WERI-Rb-1 (cell line): ENCODE results near the gene SLC39A7.
A peak's percentile ranks its signal among the peaks of the same experiment; 100 is the strongest.

Experiments used
- DNase-seq: peaks from one replicate; pipeline ENCODE4 v3.0.0-alpha.2; 2020
- H3K27ac ChIP-seq: fragments of 250-450 bp; sonication (Bioruptor Pico); 2 replicates; pipeline ENCODE4 v1.5.1; 2020; ENCODE audit warnings: mild to moderate bottlenecking, moderate library complexity
- H3K27me3 ChIP-seq: fragments of 250-450 bp; sonication (Bioruptor Pico); 2 replicates; pipeline ENCODE4 v1.5.1; 2021; ENCODE audit warnings: mild to moderate bottlenecking, low read depth, moderate library complexity; ENCODE audit not compliant: insufficient read depth, severe bottlenecking
- H3K36me3 ChIP-seq: fragments of 250-450 bp; sonication (Bioruptor Pico); 2 replicates; pipeline ENCODE4 v1.5.1; 2020; ENCODE audit warnings: mild to moderate bottlenecking, moderate library complexity
- H3K4me3 ChIP-seq: 2 replicates; pipeline ENCODE4 v1.5.1; 2011; ENCODE audit warnings: low read depth, mild to moderate bottlenecking, control low read depth, low read length
- H3K9me3 ChIP-seq: fragments of 250-450 bp; sonication (Bioruptor Pico); 2 replicates; pipeline ENCODE4 v1.5.1; 2021; ENCODE audit warnings: mild to moderate bottlenecking, moderate library complexity; ENCODE audit not compliant: severe bottlenecking
- CTCF ChIP-seq: IDR thresholded peaks from 2 replicates; pipeline ENCODE4 v1.5.1; 2011; ENCODE audit warnings: low read depth, mild to moderate bottlenecking, control low read depth, inconsistent platforms, low read length

The SLC39A7 gene

GRCh38 chr6:33200219-33201146 is at the start of gene SLC39A7, which contains the start of gene RXRB:
SLC39A7 (plus strand) TSS chr6:33200867; CDS start chr6:33201246, 379 bp downstream.
RXRB (minus strand) TSS chr6:33200665; CDS start chr6:33200476, 189 bp downstream.
- peak within 1 kb of the TSS; percentile 82 for H3K4me3 ChIP-seq
- no peaks in the 10 kb centered on the region for H3K27me3 ChIP-seq
- H3K9me3 ChIP-seq: no peaks in the 10 kb centered on the region
- peak; percentile 100 for DNase-seq
- H3K27ac ChIP-seq: peak within 1 kb of the TSS; percentile 99
- no peak for TF ChIP-seq CTCF
- H3K36me3 ChIP-seq: peaks cover 64% of the 10 kb centered on the region

GRCh38 chr6:33151050-33151449 is 49.6 kb upstream of the SLC39A7 start:
- H3K4me3 ChIP-seq: no peak overlapping the region
- TF ChIP-seq CTCF: no peak
- DNase-seq: no peak
- no peaks in the 10 kb centered on the region for H3K36me3 ChIP-seq
- H3K27me3 ChIP-seq: no peaks in the 10 kb centered on the region
- no peak overlapping the region for H3K27ac ChIP-seq
- H3K9me3 ChIP-seq: peaks cover 20% of the 10 kb centered on the region

GRCh38 chr6:33154349-33154748 is 46.3 kb upstream of the SLC39A7 start:
- Histone ChIP-seq H3K36me3 (no peaks in the 10 kb centered on the region), H3K27me3 (no peaks in the 10 kb centered on the region), H3K4me3 (no peak overlapping the region), H3K9me3 (peaks cover 20% of the 10 kb centered on the region), H3K27ac (no peak overlapping the region)
- TF ChIP-seq CTCF: no peak
- DNase-seq: no peak

- no peak for TF ChIP-seq CTCF
- Histone ChIP-seq H3K36me3 (no peaks in the 10 kb centered on the region), H3K4me3 (no peak overlapping the region), H3K27ac (no peak overlapping the region), H3K9me3 (peaks cover 16% of the 10 kb centered on the region), H3K27me3 (no peaks in the 10 kb centered on the region)
- no peak for DNase-seq
Observed at GRCh38 chr6:33156561-33156960, 44.1 kb upstream of the SLC39A7 start.

- no peak overlapping the region for H3K4me3 ChIP-seq
- no peak for TF ChIP-seq CTCF
- H3K9me3 ChIP-seq: peaks cover 12% of the 10 kb centered on the region
- no peak for DNase-seq
- no peak overlapping the region for H3K27ac ChIP-seq
- no peaks in the 10 kb centered on the region for H3K36me3 ChIP-seq
- no peaks in the 10 kb centered on the region for H3K27me3 ChIP-seq
Observed at GRCh38 chr6:33156964-33157363, 43.7 kb upstream of the SLC39A7 start.
